ENCODE data around the gene NKD1.

The NKD1 gene

GRCh38 chr16:50540711-50541007 is 7.5 kb upstream of the NKD1 start:
- H3K4me1 ChIP-seq (ENCODE audit: insufficient read depth, low read length): peaks cover 16% of the 10 kb centered on the region; the same call in 1 of the 2 replicates
- H3K9ac ChIP-seq (ENCODE audit: low read depth, low read length): no peak overlapping the region
- H3K9me3 ChIP-seq (ENCODE audit: insufficient read depth, low read depth, low read length): no peaks in the 10 kb centered on the region
- H3K4me3 ChIP-seq (ENCODE audit: low read length): no peak overlapping the region
- H3K27me3 ChIP-seq (ENCODE audit: insufficient read depth, low read length): peaks cover 26% of the 10 kb centered on the region
- no peak overlapping the region for H3K27ac ChIP-seq (ENCODE audit: low read length)
- no peaks in the 10 kb centered on the region for H3K36me3 ChIP-seq (ENCODE audit: insufficient read depth, low read depth, low read length)

- Histone ChIP-seq H3K36me3 (ENCODE audit: insufficient read depth, low read depth, low read length) (no peaks in the 10 kb centered on the region), H3K9me3 (ENCODE audit: insufficient read depth, low read depth, low read length) (no peaks in the 10 kb centered on the region), H3K27ac (ENCODE audit: low read length) (no peak overlapping the region), H3K4me3 (ENCODE audit: low read length) (no peak overlapping the region), H3K9ac (ENCODE audit: low read depth, low read length) (no peak overlapping the region), H3K27me3 (ENCODE audit: insufficient read depth, low read length) (peaks cover 46% of the 10 kb centered on the region), H3K4me1 (ENCODE audit: insufficient read depth, low read length) (peaks cover 16% of the 10 kb centered on the region; the same call in 1 of the 2 replicates)
Observed at GRCh38 chr16:50542703-50543102, 5.5 kb upstream of the NKD1 start.

GRCh38 chr16:50546125-50546524 is 2.1 kb upstream of the NKD1 start:
- no peak overlapping the region for H3K9ac ChIP-seq (ENCODE audit: low read depth, low read length)
- no peak overlapping the region for H3K4me3 ChIP-seq (ENCODE audit: low read length)
- peaks cover 65% of the 10 kb centered on the region for H3K27me3 ChIP-seq (ENCODE audit: insufficient read depth, low read length)
- H3K9me3 ChIP-seq (ENCODE audit: insufficient read depth, low read depth, low read length): no peaks in the 10 kb centered on the region
- H3K4me1 ChIP-seq (ENCODE audit: insufficient read depth, low read length): no peaks in the 10 kb centered on the region
- H3K27ac ChIP-seq (ENCODE audit: low read length): no peak overlapping the region
- H3K36me3 ChIP-seq (ENCODE audit: insufficient read depth, low read depth, low read length): no peaks in the 10 kb centered on the region

- H3K4me1 ChIP-seq (ENCODE audit: insufficient read depth, low read length): no peaks in the 10 kb centered on the region
- H3K9me3 ChIP-seq (ENCODE audit: insufficient read depth, low read depth, low read length): no peaks in the 10 kb centered on the region
- H3K36me3 ChIP-seq (ENCODE audit: insufficient read depth, low read depth, low read length): no peaks in the 10 kb centered on the region
- no peak overlapping the region for H3K27ac ChIP-seq (ENCODE audit: low read length)
- H3K27me3 ChIP-seq (ENCODE audit: insufficient read depth, low read length): peaks cover 67% of the 10 kb centered on the region
- no peak overlapping the region for H3K9ac ChIP-seq (ENCODE audit: low read depth, low read length)
- H3K4me3 ChIP-seq (ENCODE audit: low read length): peak overlapping the region; percentile 60
Observed at GRCh38 chr16:50547340-50548124, 664 bp upstream of the NKD1 start.

GRCh38 chr16:50548909-50549560 is 839 bp downstream of the NKD1 start:
- H3K27me3 ChIP-seq (ENCODE audit: insufficient read depth, low read length): peaks cover 60% of the 10 kb centered on the region
- H3K27ac ChIP-seq (ENCODE audit: low read length): no peak overlapping the region

GRCh38 chr16:50549561-50549915 is 1.3 kb downstream of the NKD1 start:
- H3K36me3 ChIP-seq (ENCODE audit: insufficient read depth, low read depth, low read length): no peaks in the 10 kb centered on the region
- no peaks in the 10 kb centered on the region for H3K4me1 ChIP-seq (ENCODE audit: insufficient read depth, low read length)
- no peak overlapping the region for H3K9ac ChIP-seq (ENCODE audit: low read depth, low read length)
- H3K9me3 ChIP-seq (ENCODE audit: insufficient read depth, low read depth, low read length): no peaks in the 10 kb centered on the region
- no peak overlapping the region for H3K27ac ChIP-seq (ENCODE audit: low read length)
- peak overlapping the region; percentile 64 for H3K4me3 ChIP-seq (ENCODE audit: low read length)
- peaks cover 58% of the 10 kb centered on the region for H3K27me3 ChIP-seq (ENCODE audit: insufficient read depth, low read length)

More at GRCh38 chr16:50548909-50549560, 839 bp downstream of the NKD1 start:
- Histone ChIP-seq H3K9ac (ENCODE audit: low read depth, low read length) (no peak overlapping the region; the same call in 1 of the 2 replicates), H3K4me1 (ENCODE audit: insufficient read depth, low read length) (no peaks in the 10 kb centered on the region), H3K9me3 (ENCODE audit: insufficient read depth, low read depth, low read length) (no peaks in the 10 kb centered on the region), H3K36me3 (ENCODE audit: insufficient read depth, low read depth, low read length) (no peaks in the 10 kb centered on the region), H3K4me3 (ENCODE audit: low read length) (peak overlapping the region; percentile 64; the same call in 1 of the 2 replicates)

GRCh38 chr16:50550035-50550434 is 1.8 kb downstream of the NKD1 start:
- Histone ChIP-seq H3K27me3 (ENCODE audit: insufficient read depth, low read length) (peaks cover 56% of the 10 kb centered on the region), H3K9ac (ENCODE audit: low read depth, low read length) (no peak overlapping the region), H3K4me3 (ENCODE audit: low read length) (peak overlapping the region; percentile 64; the same call in 1 of the 2 replicates)

GRCh38 chr16:50550866-50551641 is 2.9 kb downstream of the NKD1 start:
- no peaks in the 10 kb centered on the region for H3K4me1 ChIP-seq (ENCODE audit: insufficient read depth, low read length)
- H3K9me3 ChIP-seq (ENCODE audit: insufficient read depth, low read depth, low read length): no peaks in the 10 kb centered on the region
- peaks cover 46% of the 10 kb centered on the region for H3K27me3 ChIP-seq (ENCODE audit: insufficient read depth, low read length)
- no peak overlapping the region for H3K4me3 ChIP-seq (ENCODE audit: low read length)
- H3K27ac ChIP-seq (ENCODE audit: low read length): no peak overlapping the region
- no peaks in the 10 kb centered on the region for H3K36me3 ChIP-seq (ENCODE audit: insufficient read depth, low read depth, low read length)
- no peak overlapping the region for H3K9ac ChIP-seq (ENCODE audit: low read depth, low read length)

More at GRCh38 chr16:50550035-50550434, 1.8 kb downstream of the NKD1 start:
- H3K36me3 ChIP-seq (ENCODE audit: insufficient read depth, low read depth, low read length): no peaks in the 10 kb centered on the region
- no peaks in the 10 kb centered on the region for H3K4me1 ChIP-seq (ENCODE audit: insufficient read depth, low read length)
- H3K27ac ChIP-seq (ENCODE audit: low read length): no peak overlapping the region
- H3K9me3 ChIP-seq (ENCODE audit: insufficient read depth, low read depth, low read length): no peaks in the 10 kb centered on the region

- H3K4me1 ChIP-seq (ENCODE audit: insufficient read depth, low read length): no peaks in the 10 kb centered on the region
- peaks cover 31% of the 10 kb centered on the region for H3K27me3 ChIP-seq (ENCODE audit: insufficient read depth, low read length)
- no peak overlapping the region for H3K4me3 ChIP-seq (ENCODE audit: low read length)
- no peak overlapping the region for H3K9ac ChIP-seq (ENCODE audit: low read depth, low read length)
- H3K9me3 ChIP-seq (ENCODE audit: insufficient read depth, low read depth, low read length): no peaks in the 10 kb centered on the region; the same call in 1 of the 2 replicates
- no peaks in the 10 kb centered on the region; the same call in 1 of the 2 replicates for H3K36me3 ChIP-seq (ENCODE audit: insufficient read depth, low read depth, low read length)
- H3K27ac ChIP-seq (ENCODE audit: low read length): no peak overlapping the region
Observed at GRCh38 chr16:50552476-50553101, 4.4 kb downstream of the NKD1 start.

GRCh38 chr16:50553182-50553710 is 5.0 kb downstream of the NKD1 start:
- Histone ChIP-seq H3K36me3 (ENCODE audit: insufficient read depth, low read depth, low read length) (no peaks in the 10 kb centered on the region; the same call in 1 of the 2 replicates), H3K4me1 (ENCODE audit: insufficient read depth, low read length) (no peaks in the 10 kb centered on the region), H3K27ac (ENCODE audit: low read length) (no peak overlapping the region), H3K9ac (ENCODE audit: low read depth, low read length) (no peak overlapping the region), H3K9me3 (ENCODE audit: insufficient read depth, low read depth, low read length) (no peaks in the 10 kb centered on the region; the same call in 1 of the 2 replicates), H3K27me3 (ENCODE audit: insufficient read depth, low read length) (peaks cover 28% of the 10 kb centered on the region), H3K4me3 (ENCODE audit: low read length) (no peak overlapping the region)

- Histone ChIP-seq H3K9ac (ENCODE audit: low read depth, low read length) (no peak overlapping the region), H3K36me3 (ENCODE audit: insufficient read depth, low read depth, low read length) (no peaks in the 10 kb centered on the region; the same call in 1 of the 2 replicates), H3K9me3 (ENCODE audit: insufficient read depth, low read depth, low read length) (no peaks in the 10 kb centered on the region; the same call in 1 of the 2 replicates), H3K4me1 (ENCODE audit: insufficient read depth, low read length) (no peaks in the 10 kb centered on the region), H3K27ac (ENCODE audit: low read length) (no peak overlapping the region), H3K27me3 (ENCODE audit: insufficient read depth, low read length) (peaks cover 25% of the 10 kb centered on the region), H3K4me3 (ENCODE audit: low read length) (no peak overlapping the region)
Observed at GRCh38 chr16:50553731-50554360, 5.7 kb downstream of the NKD1 start.

Data from iPS-20b (cell line).